GM19025 (cell line): ENCODE measurements around the gene TMPRSS11B.
"Not testable (repeated sequence)": the region's sequence is repeated elsewhere in the genome, so short reads cannot be mapped to it uniquely, and the experiment has no call there.

ENCODE experiments used
- ATAC-seq: cut with Tn5 transposase; IDR thresholded peaks from one replicate; pipeline ENCODE4 v1.9.1; 2021; ENCODE audit warnings: mild to moderate bottlenecking, low read depth, moderate library complexity; ENCODE audit not compliant: unreplicated experiment

Gene TMPRSS11B

GRCh38 chr4:68245594-68245993, at the start of gene TMPRSS11B:
TMPRSS11B (minus strand) TSS chr4:68245694; CDS start chr4:68245558, 136 bp downstream.
- no peak for ATAC-seq

GRCh38 chr4:68291256-68291655, 45.8 kb upstream of the TMPRSS11B start:
- no peak for ATAC-seq

GRCh38 chr4:68288393-68288740, 42.9 kb upstream of the TMPRSS11B start:
- ATAC-seq: no peak

- ATAC-seq: no peak
Measured at GRCh38 chr4:68287704-68288392, 42.4 kb upstream of the TMPRSS11B start.

GRCh38 chr4:68283714-68284113, 38.2 kb upstream of the TMPRSS11B start:
- no peak for ATAC-seq

GRCh38 chr4:68283095-68283494, 37.6 kb upstream of the TMPRSS11B start:
- no peak for ATAC-seq

- ATAC-seq: not testable (repeated sequence)
Measured at GRCh38 chr4:68281796-68282740, 36.6 kb upstream of the TMPRSS11B start.

- ATAC-seq: no peak
Measured at GRCh38 chr4:68278029-68278428, 32.5 kb upstream of the TMPRSS11B start.

GRCh38 chr4:68277627-68278026, 32.1 kb upstream of the TMPRSS11B start:
- ATAC-seq: no peak

GRCh38 chr4:68272860-68273259, 27.4 kb upstream of the TMPRSS11B start:
- ATAC-seq: no peak

- peak; percentile 37 for ATAC-seq
Measured at GRCh38 chr4:68272380-68272779, 26.9 kb upstream of the TMPRSS11B start.

- ATAC-seq: peak; percentile 58
Measured at GRCh38 chr4:68271851-68272357, 26.4 kb upstream of the TMPRSS11B start.

- no peak for ATAC-seq
Measured at GRCh38 chr4:68267433-68267944, 22.0 kb upstream of the TMPRSS11B start.

GRCh38 chr4:68264875-68265565, 19.5 kb upstream of the TMPRSS11B start:
- no peak for ATAC-seq

- ATAC-seq: no peak
Measured at GRCh38 chr4:68259191-68259590, 13.7 kb upstream of the TMPRSS11B start.

- no peak for ATAC-seq
Measured at GRCh38 chr4:68257719-68258118, 12.2 kb upstream of the TMPRSS11B start.

- no peak for ATAC-seq
Measured at GRCh38 chr4:68256284-68256683, 10.8 kb upstream of the TMPRSS11B start.

GRCh38 chr4:68250151-68250930, 4.8 kb upstream of the TMPRSS11B start:
- ATAC-seq: no peak

- ATAC-seq: no peak
Measured at GRCh38 chr4:68249434-68249833, 3.9 kb upstream of the TMPRSS11B start.

GRCh38 chr4:68240620-68241019, 4.9 kb downstream of the TMPRSS11B start:
- no peak for ATAC-seq
